HUES48 (cell line): Measurements from ENCODE around the gene DNAJC5.

Source experiments
- H3K27ac ChIP-seq: one replicate; pipeline ENCODE4 v1.7.0; 2013; ENCODE audit warnings: low read depth, low read length, inconsistent platforms
- H3K27me3 ChIP-seq: 2 replicates; pipeline ENCODE4 v1.6.1; 2013; ENCODE audit warnings: mild to moderate bottlenecking, low read length; ENCODE audit not compliant: control insufficient read depth, insufficient read depth
- H3K36me3 ChIP-seq: 2 replicates; pipeline ENCODE4 v1.6.1; 2013; ENCODE audit warnings: low read length; ENCODE audit not compliant: control insufficient read depth, insufficient read depth
- H3K4me1 ChIP-seq: 2 replicates; pipeline ENCODE4 v1.6.1; 2013; ENCODE audit warnings: mild to moderate bottlenecking, low read length; ENCODE audit not compliant: control insufficient read depth, insufficient read depth
- H3K4me3 ChIP-seq: 2 replicates; pipeline ENCODE4 v1.5.1; 2013; ENCODE audit warnings: mild to moderate bottlenecking, low read depth, low read length
- H3K9ac ChIP-seq: 2 replicates; pipeline ENCODE4 v1.6.1; 2013; ENCODE audit warnings: mild to moderate bottlenecking, low read depth, low read length, moderate library complexity
- H3K9me3 ChIP-seq: 2 replicates; pipeline ENCODE4 v1.6.1; 2013; ENCODE audit warnings: low read length; ENCODE audit not compliant: control insufficient read depth, insufficient read depth

Gene DNAJC5

GRCh38 chr20:63889241-63890200 lies 5.4 kb upstream of the DNAJC5 start:
- Histone ChIP-seq H3K4me1 (peaks cover 3% of the 10 kb centered on the region; the same call in 1 of the 2 replicates), H3K36me3 (peaks cover 61% of the 10 kb centered on the region), H3K27ac (no peak overlapping the region), H3K4me3 (no peak overlapping the region), H3K27me3 (no peaks in the 10 kb centered on the region), H3K9ac (no peak overlapping the region), H3K9me3 (no peaks in the 10 kb centered on the region)

- Histone ChIP-seq H3K4me1 (peaks cover 3% of the 10 kb centered on the region; the same call in 1 of the 2 replicates), H3K27ac (no peak overlapping the region), H3K9ac (no peak overlapping the region), H3K27me3 (no peaks in the 10 kb centered on the region), H3K36me3 (peaks cover 54% of the 10 kb centered on the region), H3K4me3 (no peak overlapping the region), H3K9me3 (no peaks in the 10 kb centered on the region)
Observed at GRCh38 chr20:63890201-63890576, 4.7 kb upstream of the DNAJC5 start.

GRCh38 chr20:63890616-63891015 lies 4.3 kb upstream of the DNAJC5 start:
- no peaks in the 10 kb centered on the region for H3K27me3 ChIP-seq
- peaks cover 3% of the 10 kb centered on the region; the same call in 1 of the 2 replicates for H3K4me1 ChIP-seq
- H3K9me3 ChIP-seq = no peaks in the 10 kb centered on the region
- no peak overlapping the region for H3K27ac ChIP-seq
- no peak overlapping the region for H3K4me3 ChIP-seq
- H3K36me3 ChIP-seq = peaks cover 50% of the 10 kb centered on the region
- H3K9ac ChIP-seq = no peak overlapping the region

GRCh38 chr20:63891061-63892002 lies 3.6 kb upstream of the DNAJC5 start:
- Histone ChIP-seq H3K36me3 (peaks cover 46% of the 10 kb centered on the region), H3K27ac (no peak overlapping the region)

GRCh38 chr20:63892402-63892801 lies 2.5 kb upstream of the DNAJC5 start:
- Histone ChIP-seq H3K27me3 (no peaks in the 10 kb centered on the region), H3K9ac (no peak overlapping the region), H3K4me3 (no peak overlapping the region), H3K27ac (no peak overlapping the region), H3K4me1 (peaks cover 14% of the 10 kb centered on the region), H3K9me3 (no peaks in the 10 kb centered on the region), H3K36me3 (peaks cover 40% of the 10 kb centered on the region)

More at GRCh38 chr20:63891061-63892002, 3.6 kb upstream of the DNAJC5 start:
- H3K4me1 ChIP-seq = peaks cover 10% of the 10 kb centered on the region
- no peak overlapping the region for H3K9ac ChIP-seq
- no peaks in the 10 kb centered on the region for H3K27me3 ChIP-seq
- H3K4me3 ChIP-seq = no peak overlapping the region
- no peaks in the 10 kb centered on the region for H3K9me3 ChIP-seq

GRCh38 chr20:63893999-63894357 lies 948 bp upstream of the DNAJC5 start:
- peak overlapping the region; percentile 90 for H3K4me3 ChIP-seq
- H3K27me3 ChIP-seq = no peaks in the 10 kb centered on the region
- no peak overlapping the region for H3K27ac ChIP-seq
- H3K9ac ChIP-seq = no peak overlapping the region
- H3K9me3 ChIP-seq = no peaks in the 10 kb centered on the region
- peaks cover 29% of the 10 kb centered on the region for H3K36me3 ChIP-seq
- H3K4me1 ChIP-seq = peaks cover 14% of the 10 kb centered on the region

DNA sequence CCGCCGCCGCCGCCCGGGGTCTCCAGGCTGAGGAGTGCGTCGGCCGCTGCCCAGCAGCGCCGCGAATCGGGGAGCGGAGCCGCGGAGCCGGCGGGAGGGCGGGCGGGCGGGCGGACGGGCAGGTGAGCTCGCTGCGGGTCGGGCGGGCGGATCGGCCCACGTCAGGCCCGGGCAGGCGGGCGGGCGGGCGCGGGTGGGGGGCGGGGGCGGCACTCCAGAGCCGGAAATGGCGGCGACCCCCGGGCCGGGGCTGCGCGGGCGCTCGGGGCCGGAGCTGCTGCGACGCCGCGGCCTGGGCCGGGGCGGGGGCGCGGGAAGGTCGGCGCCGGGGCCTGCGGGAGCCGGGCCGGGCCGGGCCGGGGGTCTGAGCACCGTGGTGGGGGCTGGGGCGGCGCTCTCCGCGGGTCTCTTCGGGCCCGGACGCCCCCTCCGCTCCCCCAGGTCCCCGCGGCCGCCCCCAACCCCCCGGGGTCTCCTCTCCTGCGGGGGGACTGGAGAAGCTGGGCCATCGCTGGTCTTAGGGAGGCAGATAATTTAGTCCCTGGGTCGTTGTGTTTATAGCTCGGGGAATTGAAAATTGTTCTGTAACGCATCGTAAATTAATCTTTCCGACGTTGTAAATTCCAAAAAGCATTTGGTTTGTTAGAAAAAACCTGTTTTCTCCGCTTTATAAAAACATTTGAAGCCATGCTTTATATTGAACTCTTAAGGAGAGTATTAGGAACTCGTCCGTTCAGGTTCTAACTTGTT lies 451 bp downstream of the DNAJC5 start:
- peak overlapping the region; percentile 50 for H3K27ac ChIP-seq
- no peak overlapping the region for H3K9ac ChIP-seq
- peaks cover 15% of the 10 kb centered on the region for H3K36me3 ChIP-seq
- no peaks in the 10 kb centered on the region for H3K9me3 ChIP-seq
- H3K4me1 ChIP-seq = peaks cover 14% of the 10 kb centered on the region
- H3K27me3 ChIP-seq = no peaks in the 10 kb centered on the region
- peak overlapping the region; percentile 90 for H3K4me3 ChIP-seq

- H3K27ac ChIP-seq = peak overlapping the region; percentile 50
- peaks cover 9% of the 10 kb centered on the region; the same call in 1 of the 2 replicates for H3K36me3 ChIP-seq
- peaks cover 14% of the 10 kb centered on the region for H3K4me1 ChIP-seq
- H3K9ac ChIP-seq = no peak overlapping the region
- H3K27me3 ChIP-seq = no peaks in the 10 kb centered on the region
- H3K4me3 ChIP-seq = peak overlapping the region; percentile 80
- no peaks in the 10 kb centered on the region for H3K9me3 ChIP-seq
Observed at GRCh38 chr20:63895952-63896263, 982 bp downstream of the DNAJC5 start.

DNA sequence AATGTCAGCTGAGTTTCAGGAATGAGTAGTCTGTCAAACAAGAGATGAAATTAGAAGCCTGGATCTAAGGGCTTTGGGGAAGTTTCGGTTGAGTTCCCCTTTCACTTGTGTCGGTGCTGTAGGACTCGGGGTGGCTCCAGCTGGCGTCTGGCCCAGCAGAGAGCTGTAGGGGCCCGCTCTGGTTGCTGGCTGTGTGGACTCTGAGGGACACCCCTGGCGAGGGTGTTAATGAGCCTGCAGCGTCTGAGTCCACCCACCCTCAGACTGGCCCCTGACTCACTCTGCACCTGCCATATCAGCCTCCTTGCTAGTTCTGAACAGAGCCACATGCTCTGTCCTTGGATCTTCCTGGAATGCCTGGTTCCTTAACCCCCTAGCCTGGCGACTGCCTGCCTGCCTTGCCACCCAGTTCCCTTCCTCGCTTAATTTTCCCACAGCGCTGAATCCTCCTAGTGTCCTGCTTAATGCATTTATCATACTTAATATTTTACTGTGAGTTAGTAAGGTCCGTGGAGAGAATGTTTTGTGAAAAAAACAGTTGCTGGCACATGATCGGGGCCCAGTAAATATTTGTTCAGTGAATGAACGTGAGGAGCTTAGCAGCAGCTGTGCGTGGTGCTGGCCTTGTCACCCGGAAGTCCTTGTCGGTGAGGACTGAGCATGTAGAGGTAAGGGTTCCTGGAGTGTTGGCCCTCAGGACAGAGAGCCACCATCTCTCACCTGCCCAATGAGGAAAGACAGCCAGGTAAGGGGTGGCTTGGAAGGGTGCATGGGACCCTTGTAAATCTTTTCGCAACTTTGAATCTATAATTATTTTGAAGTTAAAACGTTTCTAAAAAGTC lies 1.6 kb downstream of the DNAJC5 start:
- Histone ChIP-seq H3K4me3 (peak overlapping the region; percentile 80), H3K27me3 (no peaks in the 10 kb centered on the region), H3K9ac (no peak overlapping the region), H3K36me3 (0 out of 2 replicates have a peak, but pooled peaks cover 4% of the 10 kb centered on the region), H3K27ac (peak overlapping the region; percentile 26), H3K4me1 (peaks cover 14% of the 10 kb centered on the region), H3K9me3 (no peaks in the 10 kb centered on the region)
